HepG2 (cell line): Measurements from ENCODE around the gene BANP. TPM values are rescaled to one million over a fixed set of nuclear protein-coding genes. Genes with fewer than 3 reads are reported as not detected.

Experiments used
- AGO2 ChIP-seq: fragments of 200-400 bp; formaldehyde crosslinking; optimal IDR thresholded peaks from 2 replicates; pipeline ENCODE3; 2017; ENCODE audit warnings: mild to moderate bottlenecking, low read depth, low read length, moderate library complexity
- CEBPG ChIP-seq: IDR thresholded peaks from 2 replicates; pipeline ENCODE4 v1.6.1; 2016
- E2F1 ChIP-seq: sonication (generic); formaldehyde crosslinking; IDR thresholded peaks from 2 replicates; pipeline ENCODE4 v1.5.0; 2020; ENCODE audit warnings: missing genetic modification reagents
- FUBP1 ChIP-seq: sonication (generic); formaldehyde crosslinking; IDR thresholded peaks from 2 replicates; pipeline ENCODE4 v1.5.1; 2020; ENCODE audit warnings: missing genetic modification reagents, mild to moderate bottlenecking, borderline replicate concordance
- HDAC2 ChIP-seq: sonication (generic); formaldehyde crosslinking; IDR thresholded peaks from 2 replicates; pipeline ENCODE4 v1.4.0; 2020; ENCODE audit warnings: missing genetic modification reagents
- IKZF1 ChIP-seq: fragments of 450-650 bp; IDR thresholded peaks from 2 replicates; pipeline ENCODE4 v1.7.1; 2016
- KDM1A ChIP-seq: IDR thresholded peaks from 2 replicates; pipeline ENCODE4 v1.6.1; 2016; ENCODE audit warnings: missing compliant biosample characterization
- KDM4B ChIP-seq: sonication (generic); formaldehyde crosslinking; IDR thresholded peaks from 2 replicates; pipeline ENCODE4 v1.4.0; 2020; ENCODE audit warnings: missing genetic modification reagents
- RBFOX2 ChIP-seq: fragments of 200-400 bp; formaldehyde crosslinking; IDR thresholded peaks from 2 replicates; pipeline ENCODE4 v1.6.1; 2017; ENCODE audit warnings: low read depth, mild to moderate bottlenecking, low read length
- XRCC5 ChIP-seq: fragments of 200-400 bp; formaldehyde crosslinking; optimal IDR thresholded peaks from 2 replicates; pipeline ENCODE3; 2017; ENCODE audit warnings: mild to moderate bottlenecking, low read length
- ZBTB1 ChIP-seq: sonication (generic); formaldehyde crosslinking; IDR thresholded peaks from 2 replicates; pipeline ENCODE4 v1.4.0; 2020; ENCODE audit warnings: missing genetic modification reagents, borderline replicate concordance
- ZBTB42 ChIP-seq: sonication (generic); formaldehyde crosslinking; IDR thresholded peaks from 2 replicates; pipeline ENCODE4 v1.5.0; 2020; ENCODE audit warnings: mild to moderate bottlenecking, missing genetic modification reagents
- ZFY ChIP-seq: sonication (generic); formaldehyde crosslinking; IDR thresholded peaks from 2 replicates; pipeline ENCODE4 v1.4.0; 2020; ENCODE audit warnings: missing genetic modification reagents
- ZNF605 ChIP-seq: sonication (generic); formaldehyde crosslinking; IDR thresholded peaks from 2 replicates; pipeline ENCODE4 v1.8.0; 2022; ENCODE audit warnings: mild to moderate bottlenecking, missing genetic modification reagents
- polyA plus RNA-seq, 8 experiments: library from polyadenylated mRNA; depleted of rRNA in 3 of 8; stranded (reverse) in 7 of 8; unstranded in 1 of 8; fragments of >200 nt; fragmentation: Illumina TruSeq in 4 of 8; extraction: Trizol in 4 of 8; gene quantifications; 2 replicates each; pipeline versions ENCODE4 v1.2.1 to v1.2.3, GENCODE V29; 2011 to 2016; ENCODE audit warnings: low read depth in 4 of 8, missing spikeins in 1 of 8, mixed read lengths in 1 of 8; ENCODE audit not compliant: insufficient read depth in 1 of 8
- total RNA-seq, 5 experiments: library from RNA; depleted of rRNA; stranded (reverse); fragments of >200 nt; fragmentation: Illumina TruSeq; extraction: Trizol; gene quantifications; 2 replicates each; pipeline ENCODE4 v1.2.3, GENCODE V29; 2016; ENCODE audit warnings: low read depth in 1 of 5
- TF ChIP-seq, protein P1 (sequence below): sonication (generic); formaldehyde crosslinking; IDR thresholded peaks from 2 replicates; pipeline ENCODE4 v1.9.0; 2021; ENCODE audit warnings: missing genetic modification reagents, borderline replicate concordance
- TF ChIP-seq, protein P2 (sequence below): sonication (generic); formaldehyde crosslinking; IDR thresholded peaks from 2 replicates; pipeline ENCODE4 v1.5.0; 2020; ENCODE audit warnings: mild to moderate bottlenecking, missing genetic modification reagents

Gene BANP
- total and polyA plus RNA-seq, 2 of the 13 experiments (the other 11 are each of a cell fraction or from before 2014, with no cell fraction given), result 20.2 to 23.8 TPM

GRCh38 chr16:87926246-87927194 lies 24.7 kb upstream of the BANP start (continued):
- TF ChIP-seq, protein P1, sequence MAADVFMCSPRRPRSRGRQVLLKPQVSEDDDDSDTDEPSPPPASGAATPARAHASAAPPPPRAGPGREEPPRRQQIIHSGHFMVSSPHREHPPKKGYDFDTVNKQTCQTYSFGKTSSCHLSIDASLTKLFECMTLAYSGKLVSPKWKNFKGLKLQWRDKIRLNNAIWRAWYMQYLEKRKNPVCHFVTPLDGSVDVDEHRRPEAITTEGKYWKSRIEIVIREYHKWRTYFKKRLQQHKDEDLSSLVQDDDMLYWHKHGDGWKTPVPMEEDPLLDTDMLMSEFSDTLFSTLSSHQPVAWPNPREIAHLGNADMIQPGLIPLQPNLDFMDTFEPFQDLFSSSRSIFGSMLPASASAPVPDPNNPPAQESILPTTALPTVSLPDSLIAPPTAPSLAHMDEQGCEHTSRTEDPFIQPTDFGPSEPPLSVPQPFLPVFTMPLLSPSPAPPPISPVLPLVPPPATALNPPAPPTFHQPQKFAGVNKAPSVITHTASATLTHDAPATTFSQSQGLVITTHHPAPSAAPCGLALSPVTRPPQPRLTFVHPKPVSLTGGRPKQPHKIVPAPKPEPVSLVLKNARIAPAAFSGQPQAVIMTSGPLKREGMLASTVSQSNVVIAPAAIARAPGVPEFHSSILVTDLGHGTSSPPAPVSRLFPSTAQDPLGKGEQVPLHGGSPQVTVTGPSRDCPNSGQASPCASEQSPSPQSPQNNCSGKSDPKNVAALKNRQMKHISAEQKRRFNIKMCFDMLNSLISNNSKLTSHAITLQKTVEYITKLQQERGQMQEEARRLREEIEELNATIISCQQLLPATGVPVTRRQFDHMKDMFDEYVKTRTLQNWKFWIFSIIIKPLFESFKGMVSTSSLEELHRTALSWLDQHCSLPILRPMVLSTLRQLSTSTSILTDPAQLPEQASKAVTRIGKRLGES (CRISPR knock-in tag), result no peak
- no peak for TF ChIP-seq CEBPG (CRISPR knock-in tag)
- peak; percentile 81 for TF ChIP-seq AGO2
- TF ChIP-seq FUBP1, result no peak
- no peak for TF ChIP-seq ZFY (CRISPR knock-in tag)
- no peak for TF ChIP-seq IKZF1
- TF ChIP-seq HDAC2 (CRISPR knock-in tag), result no peak
- 0 out of 2 replicates have a peak, but pooled peaks have one; percentile 51 for TF ChIP-seq RBFOX2
- TF ChIP-seq ZNF605 (CRISPR knock-in tag), result no peak
- no peak for TF ChIP-seq E2F1 (CRISPR knock-in tag)
- TF ChIP-seq KDM1A, result no peak
- no peak for TF ChIP-seq ZBTB1 (CRISPR knock-in tag)
- no peak for TF ChIP-seq XRCC5
- TF ChIP-seq, protein P2, sequence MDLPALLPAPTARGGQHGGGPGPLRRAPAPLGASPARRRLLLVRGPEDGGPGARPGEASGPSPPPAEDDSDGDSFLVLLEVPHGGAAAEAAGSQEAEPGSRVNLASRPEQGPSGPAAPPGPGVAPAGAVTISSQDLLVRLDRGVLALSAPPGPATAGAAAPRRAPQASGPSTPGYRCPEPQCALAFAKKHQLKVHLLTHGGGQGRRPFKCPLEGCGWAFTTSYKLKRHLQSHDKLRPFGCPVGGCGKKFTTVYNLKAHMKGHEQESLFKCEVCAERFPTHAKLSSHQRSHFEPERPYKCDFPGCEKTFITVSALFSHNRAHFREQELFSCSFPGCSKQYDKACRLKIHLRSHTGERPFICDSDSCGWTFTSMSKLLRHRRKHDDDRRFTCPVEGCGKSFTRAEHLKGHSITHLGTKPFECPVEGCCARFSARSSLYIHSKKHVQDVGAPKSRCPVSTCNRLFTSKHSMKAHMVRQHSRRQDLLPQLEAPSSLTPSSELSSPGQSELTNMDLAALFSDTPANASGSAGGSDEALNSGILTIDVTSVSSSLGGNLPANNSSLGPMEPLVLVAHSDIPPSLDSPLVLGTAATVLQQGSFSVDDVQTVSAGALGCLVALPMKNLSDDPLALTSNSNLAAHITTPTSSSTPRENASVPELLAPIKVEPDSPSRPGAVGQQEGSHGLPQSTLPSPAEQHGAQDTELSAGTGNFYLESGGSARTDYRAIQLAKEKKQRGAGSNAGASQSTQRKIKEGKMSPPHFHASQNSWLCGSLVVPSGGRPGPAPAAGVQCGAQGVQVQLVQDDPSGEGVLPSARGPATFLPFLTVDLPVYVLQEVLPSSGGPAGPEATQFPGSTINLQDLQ (CRISPR knock-in tag), result no peak
- no peak for TF ChIP-seq KDM4B (CRISPR knock-in tag)
- TF ChIP-seq ZBTB42 (CRISPR knock-in tag), result no peak
